ENCODE results near the gene LRRC51.

DNA sequence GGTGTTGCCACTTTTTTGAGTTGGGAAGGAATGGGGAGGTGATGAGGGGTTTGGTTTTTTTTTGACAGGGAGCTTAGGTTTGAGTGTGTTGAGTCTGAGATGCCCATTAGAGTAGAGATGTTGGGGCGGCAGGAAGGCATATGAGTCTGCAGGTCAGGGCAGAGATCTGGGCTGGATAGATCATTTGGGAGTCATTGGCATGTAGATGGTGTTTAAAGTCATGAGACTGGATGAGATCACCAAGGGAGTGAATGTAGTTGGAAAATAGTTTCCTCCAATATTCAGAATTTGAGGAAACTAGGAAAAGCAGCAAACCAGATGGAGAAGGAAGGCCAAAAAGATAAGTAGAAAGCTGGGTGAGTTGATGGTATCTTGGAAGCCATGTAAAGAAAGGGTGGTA, 33.9 kb downstream of the LRRC51 start:
- TF ChIP-seq POLR2A (IDR thresholded peaks at IDR 0.05; ENCODE audit: low read length) = no peak
- TF ChIP-seq GATA1 (IDR thresholded peaks at IDR 0.05; ENCODE audit: low read depth, low read length) = no peak

Measured in erythroblast (primary cell).